ENCODE data around the gene CYSTM1. TPM values are rescaled to one million over a fixed set of nuclear protein-coding genes. Genes with fewer than 3 reads are reported as not detected.

Gene CYSTM1
- total and polyA plus RNA-seq, 2 of the 8 experiments (the other 6 are each of a cell fraction or from before 2014, with no cell fraction given): 25.0 to 47.8 TPM

GRCh38 chr5:140262839-140263238 is 87.9 kb downstream of the CYSTM1 start:
- ChIA-PET POLR2A (ENCODE audit: partially characterized antibody) (no interaction called here), CTCF (ENCODE audit: partially characterized antibody) (interaction anchor here (1.3 to 25.9 kb wide), 5 partner anchors 10 to 96 kb away, joined by 3 to 676 read pairs (median 7); partner anchors contain the start of gene HBEGF)
- Histone ChIP-seq H3K18ac (ENCODE audit: extremely low read depth, low read length) (no peak overlapping the region), H4K8ac (ENCODE audit: extremely low read depth, insufficient read depth, low read length) (no peak overlapping the region), H3K56ac (replicated peaks; ENCODE audit: insufficient read length, low read depth, low read length) (no peak overlapping the region), H3K9me3 (ENCODE audit: insufficient read depth in 2 of 2, low read depth in 1 of 2, low read length in 1 of 2) (no peaks in the 10 kb centered on the region; a peak in 1 of 4 replicates), H3K9ac (replicated peaks in 1 of 4; ENCODE audit: extremely low read depth in 1 of 4, low read depth in 3 of 4, low read length in 3 of 4) (no peak overlapping the region), H2BK5ac (ENCODE audit: low read depth, low read length) (no peak overlapping the region), H3K23ac (ENCODE audit: insufficient read length) (no peak overlapping the region), H3K27ac (ENCODE audit: low read depth, low read length) (no peak overlapping the region), H2BK20ac (ENCODE audit: low read length) (no peak overlapping the region), H2AFZ (ENCODE audit: low read length) (no peak overlapping the region), H2BK120ac (replicated peaks; ENCODE audit: low read depth, low read length) (no peak overlapping the region), H3K4me3 (ENCODE audit: extremely low read depth in 1 of 4, insufficient read depth in 2 of 4, low read depth in 3 of 4, low read length in 4 of 4) (no peak overlapping the region), H2BK12ac (ENCODE audit: low read depth, low read length) (no peak overlapping the region), H3K4me2 (ENCODE audit: insufficient read depth in 1 of 2, low read depth in 2 of 2, low read length in 2 of 2) (no peak overlapping the region), H3K23me2 (ENCODE audit: low read depth, low read length) (no peaks in the 10 kb centered on the region), H3K79me1 (ENCODE audit: low read depth, low read length) (peaks cover 2% of the 10 kb centered on the region; the same call in 1 of the 2 replicates), H3K79me2 (ENCODE audit: control insufficient read depth in 1 of 2, insufficient read depth in 2 of 2, low read length in 2 of 2) (peaks cover 0 to 18% of the 10 kb centered on the region in 2 experiments; a peak in 1 of 4 replicates), H3K27me3 (replicated peaks in 1 of 4; ENCODE audit: control insufficient read depth in 3 of 4, extremely low read depth in 1 of 4, insufficient read depth in 3 of 4, low read length in 3 of 4) (no peaks in the 10 kb centered on the region), H3K14ac (ENCODE audit: insufficient read length) (no peak overlapping the region), H4K5ac (ENCODE audit: insufficient read length, low read depth, low read length) (no peak overlapping the region), H3K4me1 (replicated peaks in 1 of 4; ENCODE audit: control insufficient read depth in 3 of 4, insufficient read depth in 4 of 4, low read length in 3 of 4) (peaks cover 0 to 2% (median 0%) of the 10 kb centered on the region in 4 experiments; a peak in 4 of 7 replicates), H4K91ac (replicated peaks; ENCODE audit: insufficient read length, low read length) (no peak overlapping the region), H3K4ac (replicated peaks; ENCODE audit: insufficient read length, low read depth, low read length) (no peak overlapping the region), H4K20me1 (replicated peaks in 1 of 2; ENCODE audit: control insufficient read depth in 1 of 2, insufficient read depth in 2 of 2, low read length in 2 of 2) (peaks cover 0 to 2% of the 10 kb centered on the region in 2 experiments), H2AK5ac (ENCODE audit: low read depth, low read length) (no peak overlapping the region), H3K36me3 (ENCODE audit: control insufficient read depth in 2 of 4, insufficient read depth in 4 of 4, low read length in 3 of 4) (no peaks in the 10 kb centered on the region), H2BK15ac (ENCODE audit: low read length) (no peak overlapping the region)
- FAIRE-seq (no peak), DNase-seq (ENCODE audit: low read depth in 1 of 2, low spot score in 2 of 2) (no peak)
- WGBS, 2 experiments (ENCODE audit: extremely low coverage in 1 of 2, insufficient coverage in 1 of 2, insufficient read length in 1 of 2, insufficient replicate concordance in 2 of 2, low coverage in 1 of 2, low lambda C conversion rate in 2 of 2, missing lambda C conversion rate in 1 of 2): 96% methylated on average over 3 of the region's 3 CpGs; no CpG with 5 or more reads in 1 of the 2 experiments
- TF ChIP-seq BCL11A (IDR thresholded peaks at IDR 0.05; ENCODE audit: low read depth in 2 of 2, low read length in 2 of 2): no peak
- no peak for TF ChIP-seq TAF1 (IDR thresholded peaks at IDR 0.05; ENCODE audit: low read depth, low read length)
- TF ChIP-seq SUZ12 (IDR thresholded peaks at IDR 0.05; ENCODE audit: low read length): no peak
- no peak for TF ChIP-seq RAD21 (IDR thresholded peaks at IDR 0.05 in 1 of 2, conservative IDR thresholded peaks at IDR 0.05 in 1 of 2; ENCODE audit: low read depth in 2 of 2, low read length in 2 of 2)
- TF ChIP-seq ASH2L (IDR thresholded peaks at IDR 0.05; ENCODE audit: low read length): no peak
- TF ChIP-seq SAP30 (IDR thresholded peaks at IDR 0.05; ENCODE audit: insufficient read depth, insufficient replicate concordance, low read length): no peak
- TF ChIP-seq E2F6 (IDR thresholded peaks at IDR 0.05): no peak
- TF ChIP-seq RBBP5 (IDR thresholded peaks at IDR 0.05; ENCODE audit: borderline replicate concordance, low read depth, low read length): no peak
- TF ChIP-seq CTCF (IDR thresholded peaks at IDR 0.05; ENCODE audit: control extremely low read depth in 1 of 3, insufficient read depth in 1 of 3, low read depth in 1 of 3, low read length in 3 of 3): no peak

All from H1 (cell line).